ENCODE results near the gene PGRMC1. TPM values are rescaled to one million over a fixed set of nuclear protein-coding genes. Genes with fewer than 3 reads are reported as not detected.

Gene PGRMC1
- total RNA-seq, result 100 to 1,000 TPM; 102 to 126 (median 114) TPM
- long read RNA-seq, donor 1, transcript PGRMC1-201 (3 exons, 1,911 nt), result major isoform, 125 of 138 reads
- long read RNA-seq, donor 1, partial matches to known transcripts, result 9 of 138 reads
- long read RNA-seq, donor 1, other reads (novel, unspliced or antisense), result 4 of 138 reads
- long read RNA-seq, donor 2, transcript PGRMC1-201 (3 exons, 1,911 nt), result major isoform, 103 of 105 reads
- long read RNA-seq, donor 2, partial matches to known transcripts, result 2 of 105 reads
- long read RNA-seq, donor 2, other reads (novel, unspliced or antisense), result 0 of 105 reads

DNA sequence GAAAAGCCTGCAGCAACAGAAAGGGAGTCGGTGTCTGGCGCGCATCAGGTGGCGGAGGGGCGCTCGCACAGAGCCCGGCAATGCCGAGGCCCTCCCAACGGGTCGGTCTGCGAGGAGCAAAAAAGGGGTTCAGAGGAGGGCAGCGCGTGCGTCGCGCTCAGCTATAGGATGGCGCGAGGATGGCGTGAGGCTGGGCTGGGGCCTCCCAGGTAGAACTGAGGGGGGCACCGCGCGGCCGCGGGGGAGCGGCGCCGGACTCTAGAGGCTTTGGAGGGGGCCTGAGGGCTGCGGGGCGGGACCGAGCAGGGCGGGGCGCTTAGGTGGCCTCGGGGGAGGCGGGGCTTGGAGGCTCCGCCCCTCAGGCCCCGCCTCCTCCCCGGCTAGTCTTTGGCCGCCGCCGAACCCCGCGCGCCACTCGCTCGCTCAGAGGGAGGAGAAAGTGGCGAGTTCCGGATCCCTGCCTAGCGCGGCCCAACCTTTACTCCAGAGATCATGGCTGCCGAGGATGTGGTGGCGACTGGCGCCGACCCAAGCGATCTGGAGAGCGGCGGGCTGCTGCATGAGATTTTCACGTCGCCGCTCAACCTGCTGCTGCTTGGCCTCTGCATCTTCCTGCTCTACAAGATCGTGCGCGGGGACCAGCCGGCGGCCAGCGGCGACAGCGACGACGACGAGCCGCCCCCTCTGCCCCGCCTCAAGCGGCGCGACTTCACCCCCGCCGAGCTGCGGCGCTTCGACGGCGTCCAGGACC, at the start of gene PGRMC1:
Gene PGRMC1 (plus strand): TSS at position 414 of the 751 bp plus-strand sequence. CDS start 79 bp downstream, at position 493.
- Histone ChIP-seq H3K36me3 (ENCODE audit: low read depth) (no peaks in the 10 kb centered on the region), H3K4me1 (ENCODE audit: low read depth) (no peaks in the 10 kb centered on the region), H3K4me3 (peak within 1 kb of the TSS; percentile 65), H3K9me3 (no peaks in the 10 kb centered on the region)
- intact Hi-C loops (cut with DNase I, micrococcal nuclease), result no loop called here
- DNase-seq (peak; percentile 81 to 87 (median 87)), ATAC-seq (peak; percentile 97)
- TF ChIP-seq, protein P1, sequence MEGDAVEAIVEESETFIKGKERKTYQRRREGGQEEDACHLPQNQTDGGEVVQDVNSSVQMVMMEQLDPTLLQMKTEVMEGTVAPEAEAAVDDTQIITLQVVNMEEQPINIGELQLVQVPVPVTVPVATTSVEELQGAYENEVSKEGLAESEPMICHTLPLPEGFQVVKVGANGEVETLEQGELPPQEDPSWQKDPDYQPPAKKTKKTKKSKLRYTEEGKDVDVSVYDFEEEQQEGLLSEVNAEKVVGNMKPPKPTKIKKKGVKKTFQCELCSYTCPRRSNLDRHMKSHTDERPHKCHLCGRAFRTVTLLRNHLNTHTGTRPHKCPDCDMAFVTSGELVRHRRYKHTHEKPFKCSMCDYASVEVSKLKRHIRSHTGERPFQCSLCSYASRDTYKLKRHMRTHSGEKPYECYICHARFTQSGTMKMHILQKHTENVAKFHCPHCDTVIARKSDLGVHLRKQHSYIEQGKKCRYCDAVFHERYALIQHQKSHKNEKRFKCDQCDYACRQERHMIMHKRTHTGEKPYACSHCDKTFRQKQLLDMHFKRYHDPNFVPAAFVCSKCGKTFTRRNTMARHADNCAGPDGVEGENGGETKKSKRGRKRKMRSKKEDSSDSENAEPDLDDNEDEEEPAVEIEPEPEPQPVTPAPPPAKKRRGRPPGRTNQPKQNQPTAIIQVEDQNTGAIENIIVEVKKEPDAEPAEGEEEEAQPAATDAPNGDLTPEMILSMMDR (IDR thresholded peaks at IDR 0.05), result no peak

DNA sequence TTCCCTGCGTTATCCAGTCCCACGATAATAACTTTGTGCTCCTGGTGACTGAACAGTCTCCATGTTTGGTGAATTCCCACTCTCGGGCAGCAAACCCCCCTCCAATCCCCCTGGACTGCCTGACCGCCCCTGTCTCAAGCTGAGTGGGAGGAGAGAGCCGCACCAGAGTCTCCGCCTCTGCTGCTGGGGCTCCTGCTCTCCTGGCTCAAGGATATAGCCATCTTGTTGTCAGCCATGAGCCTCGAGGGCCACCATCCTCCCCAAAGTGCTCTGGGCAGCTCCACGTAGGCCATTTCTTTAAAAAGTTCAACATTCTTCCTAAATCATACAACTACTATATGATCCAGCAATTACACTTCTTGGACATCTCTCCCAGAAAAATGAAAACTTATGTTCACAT, 49.3 kb upstream of the PGRMC1 start:
- Histone ChIP-seq H3K9me3 (no peaks in the 10 kb centered on the region), H3K36me3 (ENCODE audit: low read depth) (no peaks in the 10 kb centered on the region), H3K4me3 (no peak overlapping the region), H3K4me1 (ENCODE audit: low read depth) (no peaks in the 10 kb centered on the region)
- DNase-seq (no peak), ATAC-seq (no peak)
- TF ChIP-seq, protein P1 (IDR thresholded peaks at IDR 0.05), result no peak
- intact Hi-C loops (cut with DNase I, micrococcal nuclease), result no loop called here

DNA sequence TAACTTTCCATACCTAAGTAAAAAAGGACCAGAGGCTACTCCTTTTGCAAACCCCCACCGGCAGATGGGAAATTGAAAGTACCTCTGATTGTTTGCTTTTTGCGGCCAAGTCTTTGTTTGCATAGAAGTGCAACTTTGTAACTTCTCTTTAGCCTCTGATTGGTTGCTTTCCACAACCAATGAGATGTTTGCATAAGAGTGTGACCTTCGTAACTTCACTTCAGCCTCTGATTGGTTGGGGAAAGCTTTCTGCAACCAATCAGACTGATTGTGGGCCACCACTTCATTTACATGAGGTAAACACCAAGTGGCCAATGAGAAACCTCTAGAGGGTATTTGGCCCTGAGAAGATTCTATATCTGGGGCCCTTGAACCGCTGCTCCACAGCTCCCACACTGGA, 48.8 kb upstream of the PGRMC1 start:
- Histone ChIP-seq H3K9me3 (no peaks in the 10 kb centered on the region), H3K4me1 (ENCODE audit: low read depth) (no peaks in the 10 kb centered on the region), H3K4me3 (no peak overlapping the region), H3K36me3 (ENCODE audit: low read depth) (no peaks in the 10 kb centered on the region)
- TF ChIP-seq, protein P1 (IDR thresholded peaks at IDR 0.05), result no peak
- intact Hi-C loops (cut with DNase I, micrococcal nuclease), result no loop called here
- DNase-seq (no peak), ATAC-seq (no peak)

DNA sequence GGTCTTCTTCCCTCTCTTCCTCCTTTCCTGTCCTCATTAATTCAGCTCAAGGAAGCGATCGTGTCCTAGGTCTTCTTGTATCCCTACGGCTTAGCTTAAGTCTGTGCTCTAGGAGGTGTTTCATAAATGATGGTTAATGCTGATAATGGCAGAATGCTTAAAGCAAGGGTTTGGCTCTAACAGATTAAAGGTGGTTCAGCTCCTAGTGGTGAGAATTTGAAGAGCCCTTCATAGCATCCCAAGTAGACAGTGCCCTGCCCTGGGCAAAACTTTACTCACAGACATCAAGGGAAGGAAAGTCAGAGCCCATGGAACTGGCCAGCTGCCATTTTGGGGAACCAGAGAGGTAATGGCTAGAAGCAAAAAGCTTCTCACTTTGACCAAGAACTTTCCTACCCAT, 47.0 kb upstream of the PGRMC1 start:
- no peaks in the 10 kb centered on the region for H3K36me3 ChIP-seq (ENCODE audit: low read depth)
- DNase-seq (no peak), ATAC-seq (no peak)
- TF ChIP-seq, protein P1 (IDR thresholded peaks at IDR 0.05), result no peak
- no peaks in the 10 kb centered on the region for H3K9me3 ChIP-seq
- no peaks in the 10 kb centered on the region for H3K4me1 ChIP-seq (ENCODE audit: low read depth)
- intact Hi-C loops (cut with DNase I, micrococcal nuclease), result no loop called here
- H3K4me3 ChIP-seq, result no peak overlapping the region

- peak; percentile 29 for ATAC-seq
- Histone ChIP-seq H3K4me1 (ENCODE audit: low read depth) (no peaks in the 10 kb centered on the region), H3K4me3 (no peak overlapping the region), H3K9me3 (no peaks in the 10 kb centered on the region), H3K36me3 (ENCODE audit: low read depth) (no peaks in the 10 kb centered on the region)
- intact Hi-C loops (cut with DNase I, micrococcal nuclease), result no loop called here
- TF ChIP-seq, protein P1 (IDR thresholded peaks at IDR 0.05), result no peak
- peak in 1 of 3 donors; percentile 1 for DNase-seq
Observed at GRCh38 chrX:119189595-119189994, 46.5 kb upstream of the PGRMC1 start.
